ENCODE results near the gene RFNG. TPM values are rescaled to one million over a fixed set of nuclear protein-coding genes. Genes with fewer than 3 reads are reported as not detected.

Gene RFNG
- total RNA-seq, 1 donor from 2014 or later = 40.2 TPM

DNA sequence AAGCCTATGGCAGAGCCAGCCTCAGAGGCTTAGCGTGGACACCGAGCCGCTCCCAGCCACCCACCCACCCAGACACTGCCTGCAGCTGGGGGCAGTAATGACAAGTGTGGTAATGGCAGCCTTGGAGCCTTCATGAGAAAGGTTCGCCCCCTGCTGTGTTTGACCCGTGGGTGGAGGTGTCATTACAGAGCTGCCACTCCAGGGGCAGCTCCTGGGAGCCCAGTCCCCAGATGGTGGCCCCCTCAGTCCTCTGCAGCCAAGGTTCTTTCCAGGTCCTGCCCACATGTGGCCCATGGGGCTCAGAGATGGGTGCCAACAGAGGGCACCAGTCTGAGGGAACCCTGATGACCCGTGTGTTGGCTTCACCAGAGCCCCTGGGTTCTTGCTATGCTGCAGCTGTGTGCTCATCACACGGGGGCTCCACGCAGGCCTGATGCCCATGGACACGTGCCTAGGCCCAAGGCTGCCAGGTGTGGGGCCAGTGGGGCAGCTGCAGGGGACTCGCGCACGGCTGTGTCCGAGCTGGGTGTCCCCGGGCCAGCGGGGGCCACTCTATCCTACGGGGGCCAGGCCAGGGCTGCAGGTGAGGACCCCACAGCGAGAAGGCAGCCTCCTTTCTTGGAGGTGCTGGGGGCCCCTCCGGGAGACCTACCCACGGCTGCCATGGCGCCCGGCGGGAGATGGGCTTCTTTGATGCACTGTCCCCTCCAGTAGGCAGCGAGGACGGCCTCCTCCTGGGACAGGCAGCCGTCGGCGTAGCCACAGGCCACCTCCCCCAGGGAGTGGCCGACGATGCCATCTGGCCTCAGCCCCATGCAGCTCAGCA lies 38.3 kb upstream of the RFNG start:
- Mint-ChIP-seq H3K27ac (ENCODE audit: unreplicated experiment) (no peak overlapping the region), H3K9me3 (ENCODE audit: unreplicated experiment) (no peaks in the 10 kb centered on the region), H3K36me3 (ENCODE audit: low read depth, unreplicated experiment) (no peaks in the 10 kb centered on the region), H3K4me3 (ENCODE audit: unreplicated experiment) (no peak overlapping the region), H3K27me3 (ENCODE audit: low read depth, unreplicated experiment) (no peaks in the 10 kb centered on the region), H3K4me1 (ENCODE audit: low read depth, unreplicated experiment) (no peaks in the 10 kb centered on the region)
- TF ChIP-seq CTCF (IDR thresholded peaks at IDR 0.05; ENCODE audit: insufficient read depth, low read depth, low read length) (no peak), EZH2 (IDR thresholded peaks at IDR 0.05; ENCODE audit: insufficient read depth, low read length) (no peak)
- no peak overlapping the region for H2AFZ ChIP-seq (ENCODE audit: low read depth, low read length)
- peaks cover 78% of the 10 kb centered on the region for H4K20me1 ChIP-seq (ENCODE audit: insufficient read depth, low read length)
- no peak overlapping the region for H3K4me3 ChIP-seq (ENCODE audit: insufficient read depth, low read depth, low read length)
- no peak for DNase-seq (ENCODE audit: low read depth)
- H3K27me3 ChIP-seq (ENCODE audit: insufficient read depth, low read length) = no peaks in the 10 kb centered on the region
- no peak overlapping the region for H3K4me2 ChIP-seq (ENCODE audit: low read length)
- peaks cover 31% of the 10 kb centered on the region for H3K79me2 ChIP-seq (ENCODE audit: insufficient read depth, low read length)
- no peaks in the 10 kb centered on the region for H3K4me1 ChIP-seq (ENCODE audit: insufficient read depth, low read length)
- H3K36me3 ChIP-seq (ENCODE audit: insufficient read depth, low read length) = peaks cover 16% of the 10 kb centered on the region
- H3K27ac ChIP-seq (ENCODE audit: low read depth, low read length) = no peak overlapping the region
- H3K9ac ChIP-seq (ENCODE audit: low read length) = no peak overlapping the region
- no peak for FAIRE-seq
- H3K9me3 ChIP-seq (ENCODE audit: insufficient read depth, low read depth, low read length) = no peaks in the 10 kb centered on the region

DNA sequence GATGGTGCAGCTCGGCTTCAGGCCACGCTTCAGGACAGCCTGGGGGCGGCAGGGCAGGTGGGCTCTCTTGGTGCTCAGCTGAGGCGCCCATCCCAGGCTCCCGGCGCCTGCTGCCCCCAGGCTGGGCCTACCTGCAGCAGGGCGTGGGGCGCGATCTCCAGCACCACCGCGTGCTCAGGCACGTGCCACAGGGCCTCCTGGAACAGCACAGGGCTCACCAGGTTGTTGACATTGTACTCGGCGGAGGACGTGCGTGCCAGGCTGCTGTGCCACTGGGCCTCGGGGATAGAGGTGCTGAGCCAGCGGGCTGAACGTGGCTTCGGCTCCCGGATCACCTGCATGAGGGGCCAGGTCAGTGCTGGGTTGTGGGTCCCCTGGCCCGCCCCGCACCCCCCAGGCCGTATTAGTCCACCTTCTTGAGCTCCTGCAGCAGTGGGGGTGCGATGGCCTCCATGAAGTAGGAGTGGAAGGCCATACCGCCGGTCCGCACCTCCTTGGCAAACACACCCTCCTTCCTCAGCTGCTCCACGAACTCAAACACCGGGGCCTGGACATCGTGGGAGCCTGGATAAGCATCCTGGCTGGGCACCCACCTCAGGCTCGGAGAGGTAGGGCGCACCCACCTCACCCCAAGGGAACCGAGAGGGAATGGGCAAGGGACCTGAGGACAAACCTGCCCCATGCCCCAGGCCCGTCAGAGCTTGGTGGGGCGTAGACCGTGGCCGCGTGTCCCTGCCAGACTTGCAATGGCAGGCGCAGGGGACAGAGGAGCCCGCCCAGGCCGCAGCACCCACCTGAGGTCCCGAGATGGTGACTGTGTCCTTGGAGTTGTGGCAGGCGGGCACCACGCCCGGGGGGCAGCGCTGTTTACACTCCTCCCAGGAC lies 37.5 kb upstream of the RFNG start:
- H3K4me1 ChIP-seq (ENCODE audit: insufficient read depth, low read length) = no peaks in the 10 kb centered on the region
- TF ChIP-seq CTCF (IDR thresholded peaks at IDR 0.05; ENCODE audit: insufficient read depth, low read depth, low read length) = no peak
- no peak for TF ChIP-seq EZH2 (IDR thresholded peaks at IDR 0.05; ENCODE audit: insufficient read depth, low read length)
- Mint-ChIP-seq H3K9me3 (ENCODE audit: unreplicated experiment) (no peaks in the 10 kb centered on the region), H3K4me1 (ENCODE audit: low read depth, unreplicated experiment) (no peaks in the 10 kb centered on the region), H3K27me3 (ENCODE audit: low read depth, unreplicated experiment) (no peaks in the 10 kb centered on the region), H3K27ac (ENCODE audit: unreplicated experiment) (no peak overlapping the region), H3K4me3 (ENCODE audit: unreplicated experiment) (no peak overlapping the region), H3K36me3 (ENCODE audit: low read depth, unreplicated experiment) (no peaks in the 10 kb centered on the region)
- FAIRE-seq (no peak), DNase-seq (ENCODE audit: low read depth) (no peak)
- H3K9me3 ChIP-seq (ENCODE audit: insufficient read depth, low read depth, low read length) = no peaks in the 10 kb centered on the region
- H3K4me2 ChIP-seq (ENCODE audit: low read length) = no peak overlapping the region
- H2AFZ ChIP-seq (ENCODE audit: low read depth, low read length) = no peak overlapping the region
- no peak overlapping the region for H3K9ac ChIP-seq (ENCODE audit: low read length)
- H3K79me2 ChIP-seq (ENCODE audit: insufficient read depth, low read length) = peaks cover 26% of the 10 kb centered on the region
- H3K4me3 ChIP-seq (ENCODE audit: insufficient read depth, low read depth, low read length) = no peak overlapping the region
- peaks cover 80% of the 10 kb centered on the region for H4K20me1 ChIP-seq (ENCODE audit: insufficient read depth, low read length)
- H3K27ac ChIP-seq (ENCODE audit: low read depth, low read length) = no peak overlapping the region
- peaks cover 16% of the 10 kb centered on the region for H3K36me3 ChIP-seq (ENCODE audit: insufficient read depth, low read length)
- no peaks in the 10 kb centered on the region for H3K27me3 ChIP-seq (ENCODE audit: insufficient read depth, low read length)
